CD14-positive monocyte (primary cell): ENCODE measurements around the gene CNIH3. TPM values are rescaled to one million over a fixed set of nuclear protein-coding genes. Genes with fewer than 3 reads are reported as not detected.

Experiments
- DNase-seq, 3 donors: peaks; one replicate each; pipeline ENCODE4 v3.0.0-alpha.2; 2011 to 2022
- H2AFZ ChIP-seq: 2 replicates; pipeline ENCODE4 v1.6.0; 2012; ENCODE audit warnings: mild to moderate bottlenecking, low read depth, low read length, inconsistent platforms; ENCODE audit not compliant: insufficient read depth, poor library complexity, severe bottlenecking
- H3K27ac ChIP-seq, 2 donors: 1 replicate in 1 of 2; 2 replicates in 1 of 2; pipeline ENCODE4 v1.5.1; 2012 to 2013; ENCODE audit warnings: low read length in 2 of 2, control low read depth in 1 of 2, inconsistent platforms in 1 of 2, low read depth in 1 of 2, mild to moderate bottlenecking in 1 of 2
- H3K27me3 ChIP-seq, 2 donors: one replicate each; pipeline versions ENCODE4 v1.6.0 to v1.6.1; 2011 to 2013; ENCODE audit warnings: low read length in 2 of 2; ENCODE audit not compliant: control insufficient read depth in 2 of 2, insufficient read depth in 2 of 2
- H3K36me3 ChIP-seq, 2 donors: replicated peaks in 1 of 2; 1 replicate in 1 of 2; 2 replicates in 1 of 2; pipeline versions ENCODE4 v1.5.1 to v1.6.1; 2012 to 2013; ENCODE audit warnings: low read length in 2 of 2, control low read depth in 1 of 2, inconsistent platforms in 1 of 2, mild to moderate bottlenecking in 1 of 2; ENCODE audit not compliant: insufficient read depth in 2 of 2, control insufficient read depth in 1 of 2
- H3K4me1 ChIP-seq, 2 donors: 1 replicate in 1 of 2; 2 replicates in 1 of 2; pipeline versions ENCODE4 v1.5.1 to v1.6.1; 2012 to 2013; ENCODE audit warnings: low read length in 2 of 2, control low read depth in 1 of 2, inconsistent platforms in 1 of 2, mild to moderate bottlenecking in 1 of 2, moderate library complexity in 1 of 2; ENCODE audit not compliant: insufficient read depth in 2 of 2, control insufficient read depth in 1 of 2
- H3K4me2 ChIP-seq: replicated peaks from 2 replicates; pipeline ENCODE3; 2012; ENCODE audit warnings: low read length, moderate library complexity, mild to moderate bottlenecking; ENCODE audit not compliant: poor library complexity, severe bottlenecking; ENCODE audit errors: extremely low read depth
- H3K4me3 ChIP-seq, 3 experiments: fragments of 200-600 bp in 1 of 3; sonication (generic) in 1 of 3; replicated peaks in 1 of 3; 1 replicate in 2 of 3; 2 replicates in 1 of 3; pipeline ENCODE4 v1.5.1; 2011 to 2013; ENCODE audit warnings: low read length in 3 of 3, mild to moderate bottlenecking in 3 of 3, control low read depth in 2 of 3, low read depth in 2 of 3, inconsistent platforms in 1 of 3, moderate library complexity in 1 of 3
- H3K79me2 ChIP-seq: 2 replicates; pipeline ENCODE4 v1.6.0; 2012; ENCODE audit warnings: mild to moderate bottlenecking, control low read depth, inconsistent platforms, low read length, moderate library complexity; ENCODE audit not compliant: insufficient read depth
- H3K9ac ChIP-seq: 2 replicates; pipeline ENCODE4 v1.6.0; 2017; ENCODE audit warnings: low read length, mild to moderate bottlenecking; ENCODE audit not compliant: insufficient read depth, poor library complexity, severe bottlenecking
- H3K9me3 ChIP-seq, 2 donors: replicated peaks in 1 of 2; 1 replicate in 1 of 2; 2 replicates in 1 of 2; pipeline versions ENCODE4 v1.5.1 to v1.6.1; 2012 to 2013; ENCODE audit warnings: low read length in 2 of 2, control low read depth in 1 of 2; ENCODE audit not compliant: control insufficient read depth in 1 of 2, insufficient read depth in 1 of 2
- H4K20me1 ChIP-seq: 2 replicates; pipeline ENCODE4 v1.6.0; 2012; ENCODE audit warnings: mild to moderate bottlenecking, low read length, control low read depth, moderate library complexity; ENCODE audit not compliant: insufficient read depth
- H3K27ac Mint-ChIP-seq, 7 donors: one replicate each; pipeline ENCODE4 v1.8.0; 2020; ENCODE audit warnings: mild to moderate bottlenecking in 7 of 7, mixed read lengths in 7 of 7, moderate library complexity in 6 of 7, inconsistent platforms in 2 of 7
- H3K27me3 Mint-ChIP-seq, 3 donors: one replicate each; pipeline ENCODE4 v1.8.0; 2021 to 2022; ENCODE audit warnings: low read depth in 3 of 3, mild to moderate bottlenecking in 3 of 3, mixed read lengths in 3 of 3, moderate library complexity in 3 of 3, inconsistent platforms in 1 of 3
- H3K36me3 Mint-ChIP-seq, 2 donors: one replicate each; pipeline ENCODE4 v1.8.0; 2020; ENCODE audit warnings: mixed read lengths in 2 of 2, inconsistent platforms in 1 of 2, mild to moderate bottlenecking in 1 of 2
- H3K4me1 Mint-ChIP-seq: one replicate; pipeline ENCODE4 v1.8.0; 2020; ENCODE audit warnings: mild to moderate bottlenecking, mixed read lengths
- H3K4me3 Mint-ChIP-seq, 2 donors: one replicate each; pipeline ENCODE4 v1.8.0; 2020; ENCODE audit warnings: mild to moderate bottlenecking in 2 of 2, mixed read lengths in 2 of 2, moderate library complexity in 1 of 2
- H3K9me3 Mint-ChIP-seq, 7 donors: one replicate each; pipeline ENCODE4 v1.8.0; 2020 to 2022; ENCODE audit warnings: mixed read lengths in 7 of 7, mild to moderate bottlenecking in 6 of 7, moderate library complexity in 6 of 7, inconsistent platforms in 2 of 7
- WGBS: methylation state at CpG from one replicate; pipeline ENCODE4 v1.1.5; 2013; ENCODE audit warnings: missing lambda C conversion rate; ENCODE audit not compliant: insufficient coverage; 5-methylcytosine and 5-hydroxymethylcytosine counted together
- intact Hi-C, 2 donors: fragments of 100-400 bp; cut with micrococcal nuclease; formaldehyde crosslinking; loops; one replicate each; pipeline versions ENCODE4 v1.15.0 to v1.15.1; 2023
- polyA plus RNA-seq, 3 donors: library from polyadenylated mRNA; depleted of rRNA in 1 of 3; unstranded in 2 of 3; stranded (reverse) in 1 of 3; fragments of 300-500 nt in 2 of 3; fragments of >200 nt in 1 of 3; fragmentation: Illumina TruSeq in 2 of 3; gene quantifications; 1 replicate in 2 of 3; 2 replicates in 1 of 3; pipeline ENCODE4 v1.2.3, GENCODE V29; 2012 to 2021
- TF ChIP-seq, protein P1 (sequence below): fragments of 200-600 bp; IDR thresholded peaks from one replicate; pipeline ENCODE4 v1.8.0; 2022; ENCODE audit warnings: antibody characterized with exemption, mild to moderate bottlenecking

The CNIH3 gene
- polyA plus RNA-seq, 3 donors, result 0.37 TPM; not detected in 2

DNA sequence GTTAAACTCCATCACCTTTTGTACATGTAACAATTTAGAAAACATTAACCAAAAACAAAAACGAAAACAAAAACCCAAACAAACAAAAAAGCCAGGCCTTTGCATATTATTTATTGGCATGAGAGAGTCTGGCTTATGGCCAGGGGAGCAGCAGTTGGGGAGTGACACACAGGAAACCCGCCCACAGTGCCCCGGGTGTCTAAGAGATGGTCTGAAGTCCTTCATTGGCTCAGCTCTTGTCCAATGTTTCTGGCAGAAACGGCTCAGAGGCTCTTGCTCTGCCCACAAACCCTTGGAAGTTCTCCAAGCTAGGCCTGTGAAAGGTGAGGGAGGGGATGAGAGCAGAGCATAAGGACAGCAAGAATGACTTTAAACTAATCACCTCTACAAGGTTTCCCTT, 131.5 kb downstream of the CNIH3 start:
- Histone ChIP-seq H2AFZ (no peak overlapping the region), H3K27me3 (no peaks in the 10 kb centered on the region), H3K79me2 (no peaks in the 10 kb centered on the region), H3K9ac (no peak overlapping the region), H3K36me3 (no peaks in the 10 kb centered on the region), H3K4me1 (no peaks in the 10 kb centered on the region), H3K9me3 (no peaks in the 10 kb centered on the region), H3K4me3 (no peak overlapping the region), H3K4me2 (no peak overlapping the region), H4K20me1 (no peaks in the 10 kb centered on the region), H3K27ac (no peak overlapping the region)
- Mint-ChIP-seq H3K27me3 (peaks cover 1 to 3% (median 2%) of the 10 kb centered on the region in 3 donors), H3K36me3 (no peaks in the 10 kb centered on the region), H3K4me3 (no peak overlapping the region), H3K4me1 (peaks cover 2% of the 10 kb centered on the region), H3K9me3 (peaks cover 0 to 2% (median 0%) of the 10 kb centered on the region in 7 donors), H3K27ac (no peak overlapping the region)
- TF ChIP-seq, protein P1, sequence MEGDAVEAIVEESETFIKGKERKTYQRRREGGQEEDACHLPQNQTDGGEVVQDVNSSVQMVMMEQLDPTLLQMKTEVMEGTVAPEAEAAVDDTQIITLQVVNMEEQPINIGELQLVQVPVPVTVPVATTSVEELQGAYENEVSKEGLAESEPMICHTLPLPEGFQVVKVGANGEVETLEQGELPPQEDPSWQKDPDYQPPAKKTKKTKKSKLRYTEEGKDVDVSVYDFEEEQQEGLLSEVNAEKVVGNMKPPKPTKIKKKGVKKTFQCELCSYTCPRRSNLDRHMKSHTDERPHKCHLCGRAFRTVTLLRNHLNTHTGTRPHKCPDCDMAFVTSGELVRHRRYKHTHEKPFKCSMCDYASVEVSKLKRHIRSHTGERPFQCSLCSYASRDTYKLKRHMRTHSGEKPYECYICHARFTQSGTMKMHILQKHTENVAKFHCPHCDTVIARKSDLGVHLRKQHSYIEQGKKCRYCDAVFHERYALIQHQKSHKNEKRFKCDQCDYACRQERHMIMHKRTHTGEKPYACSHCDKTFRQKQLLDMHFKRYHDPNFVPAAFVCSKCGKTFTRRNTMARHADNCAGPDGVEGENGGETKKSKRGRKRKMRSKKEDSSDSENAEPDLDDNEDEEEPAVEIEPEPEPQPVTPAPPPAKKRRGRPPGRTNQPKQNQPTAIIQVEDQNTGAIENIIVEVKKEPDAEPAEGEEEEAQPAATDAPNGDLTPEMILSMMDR, result no peak
- WGBS, result 25% methylated on average over 2 of the region's 4 CpGs
- intact Hi-C loops, result no loop called here
- no peak for DNase-seq

DNA sequence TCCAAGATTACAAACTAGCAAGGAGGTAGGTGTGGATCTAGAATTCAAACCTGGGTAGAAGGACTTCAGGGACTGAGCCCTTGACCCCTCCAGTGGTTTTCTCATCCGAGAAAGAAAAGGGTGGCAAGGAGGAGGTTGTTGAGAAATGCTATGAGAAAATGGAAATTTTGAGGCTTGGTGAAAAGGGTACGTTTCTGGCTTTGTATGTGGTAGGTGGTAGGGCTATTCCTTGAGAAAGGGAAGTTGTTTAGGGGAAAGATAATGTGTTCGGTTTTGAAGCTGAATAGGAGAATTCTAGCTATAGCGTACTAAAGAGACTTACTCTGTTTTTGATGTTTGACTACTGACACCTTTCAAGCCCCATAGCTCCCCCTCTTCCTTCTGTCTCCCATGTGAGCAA, 133.8 kb downstream of the CNIH3 start:
- H4K20me1 ChIP-seq, result no peaks in the 10 kb centered on the region
- no peak overlapping the region for H2AFZ ChIP-seq
- no peak overlapping the region for H3K27ac ChIP-seq
- H3K27me3 Mint-ChIP-seq, result peaks cover 0 to 2% (median 2%) of the 10 kb centered on the region in 3 donors
- H3K4me1 ChIP-seq, result no peaks in the 10 kb centered on the region
- H3K79me2 ChIP-seq, result no peaks in the 10 kb centered on the region
- TF ChIP-seq, protein P1, result no peak
- no peaks in the 10 kb centered on the region for H3K27me3 ChIP-seq
- H3K4me3 ChIP-seq, result no peak overlapping the region
- H3K9me3 Mint-ChIP-seq, result peaks cover 0 to 2% (median 0%) of the 10 kb centered on the region in 7 donors
- H3K4me3 Mint-ChIP-seq, result no peak overlapping the region
- peaks cover 2% of the 10 kb centered on the region for H3K4me1 Mint-ChIP-seq
- no peaks in the 10 kb centered on the region for H3K36me3 ChIP-seq
- H3K9ac ChIP-seq, result no peak overlapping the region
- H3K4me2 ChIP-seq, result no peak overlapping the region
- WGBS, result 38% methylated on average over 2 of the region's 4 CpGs
- peak overlapping the region in 1 of 7 donors; percentile 32 for H3K27ac Mint-ChIP-seq
- intact Hi-C loops, result no loop called here
- DNase-seq, result no peak
- no peaks in the 10 kb centered on the region for H3K36me3 Mint-ChIP-seq
- no peaks in the 10 kb centered on the region for H3K9me3 ChIP-seq
